GM19468 (cell line): Measurements from ENCODE around the gene PCDH7.

ENCODE experiments used
- ATAC-seq: cut with Tn5 transposase; IDR thresholded peaks from one replicate; pipeline ENCODE4 v1.9.1; 2021; ENCODE audit warnings: mild to moderate bottlenecking, moderate library complexity, moderate number of reproducible peaks; ENCODE audit not compliant: unreplicated experiment; ENCODE audit errors: extremely low read depth

Gene PCDH7

GRCh38 chr4:30776921-30777415 is 56.8 kb downstream of the PCDH7 start:
- ATAC-seq, result no peak
